Measurements from ENCODE around the gene PTPRG. TPM values are rescaled to one million over a fixed set of nuclear protein-coding genes. Genes with fewer than 3 reads are reported as not detected.
A peak's percentile ranks its signal among the peaks of the same experiment; 100 is the strongest.

PTPRG gene
- total and polyA plus RNA-seq, 4 donors: 3.6 to 35.6 (median 8.1) TPM

- TF ChIP-seq RAD21 (IDR thresholded peaks at IDR 0.05): peak in 1 of 2 donors; percentile 32
- TF ChIP-seq SP1 (IDR thresholded peaks at IDR 0.05): no peak
- Histone ChIP-seq H3K27me3 (ENCODE audit: control insufficient read depth in 4 of 4, insufficient read depth in 4 of 4, low read length in 3 of 4) (no peaks in the 10 kb centered on the region), H3K36me3 (ENCODE audit: control insufficient read depth in 4 of 4, insufficient read depth in 3 of 4, low read depth in 1 of 4, low read length in 3 of 4) (no peaks in the 10 kb centered on the region), H3K9me3 (ENCODE audit: control insufficient read depth in 4 of 4, low read length in 3 of 4) (no peaks in the 10 kb centered on the region), H3K9ac (ENCODE audit: low read depth in 1 of 2, low read length in 2 of 2) (no peak overlapping the region), H3K27ac (ENCODE audit: low read depth in 1 of 2, low read length in 2 of 2) (no peak overlapping the region), H3K4me3 (ENCODE audit: low read depth in 1 of 3, low read length in 3 of 3) (no peak overlapping the region), H3K4me1 (ENCODE audit: control insufficient read depth in 4 of 4, insufficient read depth in 4 of 4, low read length in 3 of 4) (peaks cover 10 to 16% (median 14%) of the 10 kb centered on the region in 4 donors)
- WGBS: 92% methylated on average over 5 of the region's 5 CpGs
- DNase-seq (ENCODE audit: low spot score): no peak
These were observed 216.7 kb downstream of the PTPRG start for GRCh38 chr3:61778095-61778494.

- Histone ChIP-seq H3K9me3 (ENCODE audit: control insufficient read depth in 4 of 4, low read length in 3 of 4) (no peaks in the 10 kb centered on the region), H3K4me1 (ENCODE audit: control insufficient read depth in 4 of 4, insufficient read depth in 4 of 4, low read length in 3 of 4) (peaks cover 0 to 4% (median 3%) of the 10 kb centered on the region in 4 donors), H3K27ac (ENCODE audit: low read depth in 1 of 2, low read length in 2 of 2) (no peak overlapping the region), H3K36me3 (ENCODE audit: control insufficient read depth in 4 of 4, insufficient read depth in 3 of 4, low read depth in 1 of 4, low read length in 3 of 4) (no peaks in the 10 kb centered on the region), H3K9ac (ENCODE audit: low read depth in 1 of 2, low read length in 2 of 2) (no peak overlapping the region), H3K4me3 (ENCODE audit: low read depth in 1 of 3, low read length in 3 of 3) (no peak overlapping the region), H3K27me3 (ENCODE audit: control insufficient read depth in 4 of 4, insufficient read depth in 4 of 4, low read length in 3 of 4) (no peaks in the 10 kb centered on the region)
- 87% methylated on average over 2 of the region's 2 CpGs for WGBS
- TF ChIP-seq SP1 (IDR thresholded peaks at IDR 0.05) (no peak), NR2F2 (IDR thresholded peaks at IDR 0.05) (no peak), ATF3 (IDR thresholded peaks at IDR 0.05) (no peak), GABPA (IDR thresholded peaks at IDR 0.05 in 1 of 2, conservative IDR thresholded peaks at IDR 0.05 in 1 of 2) (no peak)
- DNase-seq (ENCODE audit: low spot score): no peak
These were observed 218.6 kb downstream of the PTPRG start for GRCh38 chr3:61780016-61780415.

GRCh38 chr3:61780455-61781228 is 219.3 kb downstream of the PTPRG start:
- DNase-seq (ENCODE audit: low spot score): no peak
- Histone ChIP-seq H3K36me3 (ENCODE audit: control insufficient read depth in 4 of 4, insufficient read depth in 3 of 4, low read depth in 1 of 4, low read length in 3 of 4) (no peaks in the 10 kb centered on the region), H3K4me1 (ENCODE audit: control insufficient read depth in 4 of 4, insufficient read depth in 4 of 4, low read length in 3 of 4) (peaks cover 0 to 4% (median under 1%) of the 10 kb centered on the region in 4 donors), H3K4me3 (ENCODE audit: low read depth in 1 of 3, low read length in 3 of 3) (no peak overlapping the region), H3K9ac (ENCODE audit: low read depth in 1 of 2, low read length in 2 of 2) (no peak overlapping the region), H3K27ac (ENCODE audit: low read depth in 1 of 2, low read length in 2 of 2) (no peak overlapping the region), H3K27me3 (ENCODE audit: control insufficient read depth in 4 of 4, insufficient read depth in 4 of 4, low read length in 3 of 4) (no peaks in the 10 kb centered on the region), H3K9me3 (ENCODE audit: control insufficient read depth in 4 of 4, low read length in 3 of 4) (no peaks in the 10 kb centered on the region)
- TF ChIP-seq EGR1 (IDR thresholded peaks at IDR 0.05; ENCODE audit: low read depth in 2 of 2) (no peak), TAF1 (conservative IDR thresholded peaks at IDR 0.05) (no peak)
- WGBS: 93% methylated on average over 3 of the region's 3 CpGs

GRCh38 chr3:61783993-61784718 is 222.8 kb downstream of the PTPRG start:
- H3K27me3 ChIP-seq (ENCODE audit: control insufficient read depth in 4 of 4, insufficient read depth in 4 of 4, low read length in 3 of 4): no peaks in the 10 kb centered on the region
- DNase-seq (ENCODE audit: low spot score): no peak
- no peak overlapping the region for H3K27ac ChIP-seq (ENCODE audit: low read depth in 1 of 2, low read length in 2 of 2)
- H3K36me3 ChIP-seq (ENCODE audit: control insufficient read depth in 4 of 4, insufficient read depth in 3 of 4, low read depth in 1 of 4, low read length in 3 of 4): no peaks in the 10 kb centered on the region
- WGBS: 96% methylated on average over 6 of the region's 6 CpGs
- H3K9me3 ChIP-seq (ENCODE audit: control insufficient read depth in 4 of 4, low read length in 3 of 4): no peaks in the 10 kb centered on the region
- H3K9ac ChIP-seq (ENCODE audit: low read depth in 1 of 2, low read length in 2 of 2): no peak overlapping the region
- no peak overlapping the region for H3K4me3 ChIP-seq (ENCODE audit: low read depth in 1 of 3, low read length in 3 of 3)
- H3K4me1 ChIP-seq (ENCODE audit: control insufficient read depth in 4 of 4, insufficient read depth in 4 of 4, low read length in 3 of 4): no peaks in the 10 kb centered on the region
- no peak for TF ChIP-seq EGR1 (IDR thresholded peaks at IDR 0.05; ENCODE audit: low read depth in 2 of 2)
- no peak for TF ChIP-seq JUND (IDR thresholded peaks at IDR 0.05)
- TF ChIP-seq RXRA (IDR thresholded peaks at IDR 0.05): no peak
- TF ChIP-seq HNF4G (IDR thresholded peaks at IDR 0.05): no peak
- no peak for TF ChIP-seq GABPA (IDR thresholded peaks at IDR 0.05 in 1 of 2, conservative IDR thresholded peaks at IDR 0.05 in 1 of 2)
- no peak for TF ChIP-seq ZBTB33 (IDR thresholded peaks at IDR 0.05)
- no peak for TF ChIP-seq TAF1 (conservative IDR thresholded peaks at IDR 0.05)
- no peak for TF ChIP-seq YY1 (IDR thresholded peaks at IDR 0.05)
- TF ChIP-seq ATF3 (IDR thresholded peaks at IDR 0.05): no peak
- TF ChIP-seq REST (IDR thresholded peaks at IDR 0.05): no peak
- TF ChIP-seq SP1 (IDR thresholded peaks at IDR 0.05): no peak
- no peak for TF ChIP-seq NR2F2 (IDR thresholded peaks at IDR 0.05)
- TF ChIP-seq FOXA2 (IDR thresholded peaks at IDR 0.05): no peak
- TF ChIP-seq FOXA1 (IDR thresholded peaks at IDR 0.05): no peak
- no peak for TF ChIP-seq RAD21 (IDR thresholded peaks at IDR 0.05)
- TF ChIP-seq HNF4A (conservative IDR thresholded peaks at IDR 0.05): no peak

Measured in liver (tissue), 9 donors.